ENCODE results near the gene ARMC9. TPM values are rescaled to one million over a fixed set of nuclear protein-coding genes. Genes with fewer than 3 reads are reported as not detected.
A peak's percentile ranks its signal among the peaks of the same experiment; 100 is the strongest.

ARMC9 gene
- total and polyA plus RNA-seq, 4 donors = 20.5 to 51.6 (median 38.6) TPM

GRCh38 chr2:231219289-231219688, 20.9 kb downstream of the ARMC9 start:
- TF ChIP-seq, protein P1, sequence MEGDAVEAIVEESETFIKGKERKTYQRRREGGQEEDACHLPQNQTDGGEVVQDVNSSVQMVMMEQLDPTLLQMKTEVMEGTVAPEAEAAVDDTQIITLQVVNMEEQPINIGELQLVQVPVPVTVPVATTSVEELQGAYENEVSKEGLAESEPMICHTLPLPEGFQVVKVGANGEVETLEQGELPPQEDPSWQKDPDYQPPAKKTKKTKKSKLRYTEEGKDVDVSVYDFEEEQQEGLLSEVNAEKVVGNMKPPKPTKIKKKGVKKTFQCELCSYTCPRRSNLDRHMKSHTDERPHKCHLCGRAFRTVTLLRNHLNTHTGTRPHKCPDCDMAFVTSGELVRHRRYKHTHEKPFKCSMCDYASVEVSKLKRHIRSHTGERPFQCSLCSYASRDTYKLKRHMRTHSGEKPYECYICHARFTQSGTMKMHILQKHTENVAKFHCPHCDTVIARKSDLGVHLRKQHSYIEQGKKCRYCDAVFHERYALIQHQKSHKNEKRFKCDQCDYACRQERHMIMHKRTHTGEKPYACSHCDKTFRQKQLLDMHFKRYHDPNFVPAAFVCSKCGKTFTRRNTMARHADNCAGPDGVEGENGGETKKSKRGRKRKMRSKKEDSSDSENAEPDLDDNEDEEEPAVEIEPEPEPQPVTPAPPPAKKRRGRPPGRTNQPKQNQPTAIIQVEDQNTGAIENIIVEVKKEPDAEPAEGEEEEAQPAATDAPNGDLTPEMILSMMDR (IDR thresholded peaks at IDR 0.05; ENCODE audit: control extremely low read depth, extremely low read depth) = no peak
- no peaks in the 10 kb centered on the region for H3K9me3 ChIP-seq (ENCODE audit: control insufficient read depth in 4 of 4, insufficient read depth in 3 of 4, low read length in 3 of 4)
- H3K4me3 ChIP-seq = no peak overlapping the region
- WGBS, 2 donors = 59 to 69% methylated on average over 3 of the region's 3 CpGs
- no peak overlapping the region for H3K27ac ChIP-seq (ENCODE audit: low read depth in 1 of 2, low read length in 1 of 2)
- ATAC-seq (ENCODE audit: insufficient read depth, low FRiP score) (no peak), DNase-seq (no peak)
- H3K27me3 ChIP-seq (ENCODE audit: control insufficient read depth in 3 of 3, insufficient read depth in 3 of 3, low read length in 2 of 3) = no peaks in the 10 kb centered on the region
- H3K36me3 ChIP-seq (ENCODE audit: control insufficient read depth in 4 of 4, insufficient read depth in 4 of 4, low read length in 4 of 4) = peaks cover 0 to 22% (median 11%) of the 10 kb centered on the region in 4 donors
- peaks cover 0 to 12% (median 2%) of the 10 kb centered on the region in 5 donors for H3K4me1 ChIP-seq (ENCODE audit: control insufficient read depth in 5 of 5, insufficient read depth in 5 of 5, low read length in 5 of 5)
- H3K9ac ChIP-seq (ENCODE audit: insufficient read depth in 1 of 2, low read length in 2 of 2) = no peak overlapping the region

DNA sequence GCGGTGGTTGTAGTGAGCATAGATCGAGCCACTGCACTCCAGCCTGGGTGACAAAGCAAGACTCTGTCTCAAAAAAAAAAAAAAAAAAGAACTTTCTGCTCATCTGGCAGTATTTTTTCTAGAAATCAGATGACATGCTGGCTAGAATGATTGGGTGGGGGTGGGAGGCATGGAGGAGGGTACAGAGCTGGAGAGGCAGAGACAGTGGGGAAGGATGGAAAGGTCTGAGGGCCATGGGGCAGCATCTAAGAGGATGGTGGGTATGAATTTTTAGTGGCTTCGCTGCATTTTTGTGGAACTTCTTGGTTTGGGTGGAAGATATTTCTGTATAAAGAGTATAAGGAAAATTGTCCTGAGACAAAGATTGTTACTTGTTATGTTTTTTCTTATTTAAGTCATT, 23.3 kb downstream of the ARMC9 start:
- Histone ChIP-seq H3K9ac (ENCODE audit: insufficient read depth in 1 of 2, low read length in 2 of 2) (no peak overlapping the region), H3K36me3 (ENCODE audit: control insufficient read depth in 4 of 4, insufficient read depth in 4 of 4, low read length in 4 of 4) (peaks cover 0 to 20% (median 12%) of the 10 kb centered on the region in 4 donors), H3K27ac (ENCODE audit: low read depth in 1 of 2, low read length in 1 of 2) (peak overlapping the region in 1 of 2 donors; percentile 52), H3K4me1 (ENCODE audit: control insufficient read depth in 5 of 5, insufficient read depth in 5 of 5, low read length in 5 of 5) (peaks cover 0 to 12% (median 2%) of the 10 kb centered on the region in 5 donors), H3K27me3 (ENCODE audit: control insufficient read depth in 3 of 3, insufficient read depth in 3 of 3, low read length in 2 of 3) (no peaks in the 10 kb centered on the region), H3K9me3 (ENCODE audit: control insufficient read depth in 4 of 4, insufficient read depth in 3 of 4, low read length in 3 of 4) (no peaks in the 10 kb centered on the region), H3K4me3 (no peak overlapping the region)
- TF ChIP-seq, protein P1 (IDR thresholded peaks at IDR 0.05; ENCODE audit: control extremely low read depth, extremely low read depth) = no peak
- 95 to 98% methylated on average over 3 of the region's 3 CpGs for WGBS, 2 donors
- ATAC-seq (ENCODE audit: insufficient read depth, low FRiP score) (no peak), DNase-seq (no peak)

DNA sequence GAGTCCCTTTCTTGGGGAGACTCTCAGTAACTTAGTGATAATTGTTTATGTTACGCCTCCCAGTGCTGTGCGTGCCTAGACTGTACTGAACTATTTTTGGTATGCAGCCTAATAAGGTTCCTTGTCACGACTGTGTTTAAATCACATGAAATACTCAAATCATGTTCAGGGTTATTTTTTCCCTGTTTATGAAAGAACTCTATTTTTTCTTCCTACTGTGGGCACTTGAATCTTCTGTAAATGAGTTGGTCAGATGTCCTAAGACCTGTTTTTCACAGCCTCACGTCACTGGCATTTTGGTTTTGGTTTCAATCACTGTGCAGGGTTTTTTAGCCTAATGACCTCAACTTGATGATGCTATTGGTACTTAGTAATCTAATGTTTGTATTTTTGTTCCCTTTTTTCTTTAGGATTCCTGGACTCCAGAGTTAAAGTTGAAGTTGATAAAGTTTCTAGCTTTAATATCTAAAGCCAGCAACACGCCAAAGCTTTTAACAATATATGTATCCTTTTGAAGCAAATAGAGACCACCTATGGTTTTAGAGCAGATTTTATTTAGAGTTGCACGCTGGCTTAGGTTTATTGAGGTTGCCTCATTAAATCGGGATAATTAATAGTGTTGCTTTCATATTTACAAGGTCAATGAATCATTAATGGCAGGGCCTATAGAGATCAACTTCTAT, 24.0 kb downstream of the ARMC9 start:
- 74 to 80% methylated on average over 7 of the region's 7 CpGs for WGBS, 2 donors
- H3K4me1 ChIP-seq (ENCODE audit: control insufficient read depth in 5 of 5, insufficient read depth in 5 of 5, low read length in 5 of 5) = peaks cover 0 to 12% (median 2%) of the 10 kb centered on the region in 5 donors
- TF ChIP-seq, protein P1 (IDR thresholded peaks at IDR 0.05; ENCODE audit: control extremely low read depth, extremely low read depth) = no peak
- H3K9ac ChIP-seq (ENCODE audit: insufficient read depth in 1 of 2, low read length in 2 of 2) = peak overlapping the region in 1 of 2 donors; percentile 61
- no peaks in the 10 kb centered on the region for H3K27me3 ChIP-seq (ENCODE audit: control insufficient read depth in 3 of 3, insufficient read depth in 3 of 3, low read length in 2 of 3)
- H3K9me3 ChIP-seq (ENCODE audit: control insufficient read depth in 4 of 4, insufficient read depth in 3 of 4, low read length in 3 of 4) = no peaks in the 10 kb centered on the region
- H3K36me3 ChIP-seq (ENCODE audit: control insufficient read depth in 4 of 4, insufficient read depth in 4 of 4, low read length in 4 of 4) = peaks cover 0 to 18% (median 11%) of the 10 kb centered on the region in 4 donors
- H3K4me3 ChIP-seq = no peak overlapping the region
- ATAC-seq (ENCODE audit: insufficient read depth, low FRiP score) (no peak), DNase-seq (peak in 2 of 3 donors; percentile 49 to 50)
- no peak overlapping the region for H3K27ac ChIP-seq (ENCODE audit: low read depth in 1 of 2, low read length in 1 of 2)

All from lung (tissue), 12 donors.